Stomach smooth muscle (tissue), 2 donors: ENCODE results near the gene TBCE.

Experiments
- H3K27ac ChIP-seq: one replicate; pipeline ENCODE4 v1.7.0; 2013; ENCODE audit warnings: mild to moderate bottlenecking, low read length, inconsistent platforms
- H3K27me3 ChIP-seq, 2 donors: one replicate each; pipeline ENCODE4 v1.7.0; 2013; ENCODE audit warnings: low read length in 2 of 2; ENCODE audit not compliant: insufficient read depth in 2 of 2, control insufficient read depth in 1 of 2
- H3K36me3 ChIP-seq, 2 donors: one replicate each; pipeline ENCODE4 v1.7.0; 2013; ENCODE audit warnings: low read length in 2 of 2; ENCODE audit not compliant: control insufficient read depth in 2 of 2, insufficient read depth in 2 of 2
- H3K4me1 ChIP-seq: one replicate; pipeline ENCODE4 v1.7.0; 2013; ENCODE audit warnings: low read length; ENCODE audit not compliant: control insufficient read depth, insufficient read depth
- H3K4me3 ChIP-seq, 2 donors: one replicate each; pipeline ENCODE4 v1.7.0; 2013; ENCODE audit warnings: low read length in 2 of 2
- H3K9ac ChIP-seq, 2 donors: one replicate each; pipeline ENCODE4 v1.7.0; 2013; ENCODE audit warnings: low read length in 2 of 2, mild to moderate bottlenecking in 1 of 2
- H3K9me3 ChIP-seq, 2 donors: one replicate each; pipeline ENCODE4 v1.7.0; 2013; ENCODE audit warnings: low read length in 2 of 2; ENCODE audit not compliant: control insufficient read depth in 2 of 2
- donor health status: healthy.
- donor health status: Pancreatic carcinoma.

The TBCE gene

GRCh38 chr1:235426143-235426542 lies 58.9 kb downstream of the TBCE start:
- Histone ChIP-seq H3K4me3 (no peak overlapping the region), H3K27ac (no peak overlapping the region), H3K4me1 (no peaks in the 10 kb centered on the region), H3K36me3 (no peaks in the 10 kb centered on the region), H3K9me3 (no peaks in the 10 kb centered on the region), H3K27me3 (no peaks in the 10 kb centered on the region), H3K9ac (no peak overlapping the region)

- no peaks in the 10 kb centered on the region for H3K4me1 ChIP-seq
- no peaks in the 10 kb centered on the region for H3K36me3 ChIP-seq
- H3K9me3 ChIP-seq, result no peaks in the 10 kb centered on the region
- no peak overlapping the region for H3K27ac ChIP-seq
- H3K4me3 ChIP-seq, result no peak overlapping the region
- no peaks in the 10 kb centered on the region for H3K27me3 ChIP-seq
- H3K9ac ChIP-seq, result no peak overlapping the region
Observed at GRCh38 chr1:235426680-235427079, 59.5 kb downstream of the TBCE start.

- Histone ChIP-seq H3K9me3 (no peaks in the 10 kb centered on the region), H3K27me3 (no peaks in the 10 kb centered on the region), H3K9ac (no peak overlapping the region), H3K4me3 (no peak overlapping the region), H3K4me1 (no peaks in the 10 kb centered on the region), H3K36me3 (no peaks in the 10 kb centered on the region), H3K27ac (no peak overlapping the region)
Observed at GRCh38 chr1:235427447-235427846, 60.2 kb downstream of the TBCE start.

GRCh38 chr1:235429143-235429542 lies 61.9 kb downstream of the TBCE start:
- H3K9ac ChIP-seq, result no peak overlapping the region
- H3K27ac ChIP-seq, result no peak overlapping the region
- no peak overlapping the region for H3K4me3 ChIP-seq
- H3K36me3 ChIP-seq, result peaks cover 0 to 3% of the 10 kb centered on the region in 2 donors
- H3K27me3 ChIP-seq, result no peaks in the 10 kb centered on the region
- no peaks in the 10 kb centered on the region for H3K9me3 ChIP-seq
- no peaks in the 10 kb centered on the region for H3K4me1 ChIP-seq

GRCh38 chr1:235430991-235431390 lies 63.8 kb downstream of the TBCE start:
- no peaks in the 10 kb centered on the region for H3K9me3 ChIP-seq
- peaks cover 0 to 7% of the 10 kb centered on the region in 2 donors for H3K36me3 ChIP-seq
- H3K4me3 ChIP-seq, result no peak overlapping the region
- no peaks in the 10 kb centered on the region for H3K4me1 ChIP-seq
- H3K9ac ChIP-seq, result no peak overlapping the region
- H3K27me3 ChIP-seq, result no peaks in the 10 kb centered on the region
- H3K27ac ChIP-seq, result no peak overlapping the region

- Histone ChIP-seq H3K4me3 (no peak overlapping the region), H3K36me3 (peaks cover 19% of the 10 kb centered on the region in 2 donors), H3K9me3 (no peaks in the 10 kb centered on the region), H3K27me3 (no peaks in the 10 kb centered on the region), H3K4me1 (no peaks in the 10 kb centered on the region), H3K9ac (no peak overlapping the region), H3K27ac (no peak overlapping the region)
Observed at GRCh38 chr1:235434001-235434400, 66.8 kb downstream of the TBCE start.

GRCh38 chr1:235441159-235441685 lies 74.0 kb downstream of the TBCE start:
- Histone ChIP-seq H3K27ac (no peak overlapping the region), H3K27me3 (no peaks in the 10 kb centered on the region), H3K9ac (no peak overlapping the region), H3K36me3 (peaks cover 38 to 39% of the 10 kb centered on the region in 2 donors), H3K9me3 (no peaks in the 10 kb centered on the region), H3K4me3 (no peak overlapping the region), H3K4me1 (no peaks in the 10 kb centered on the region)

- H3K4me1 ChIP-seq, result no peaks in the 10 kb centered on the region
- H3K9me3 ChIP-seq, result no peaks in the 10 kb centered on the region
- no peak overlapping the region for H3K9ac ChIP-seq
- peaks cover 32 to 41% of the 10 kb centered on the region in 2 donors for H3K36me3 ChIP-seq
- H3K27ac ChIP-seq, result no peak overlapping the region
- no peak overlapping the region for H3K4me3 ChIP-seq
- no peaks in the 10 kb centered on the region for H3K27me3 ChIP-seq
Observed at GRCh38 chr1:235442788-235443429, 75.7 kb downstream of the TBCE start.

GRCh38 chr1:235448616-235449015 lies 81.4 kb downstream of the TBCE start:
- Histone ChIP-seq H3K27ac (no peak overlapping the region), H3K9ac (no peak overlapping the region), H3K36me3 (peaks cover 34 to 43% of the 10 kb centered on the region in 2 donors), H3K27me3 (no peaks in the 10 kb centered on the region), H3K4me3 (no peak overlapping the region), H3K4me1 (no peaks in the 10 kb centered on the region), H3K9me3 (no peaks in the 10 kb centered on the region)

GRCh38 chr1:235450433-235450832 lies 83.2 kb downstream of the TBCE start:
- H3K9ac ChIP-seq, result no peak overlapping the region
- no peaks in the 10 kb centered on the region for H3K4me1 ChIP-seq
- no peak overlapping the region for H3K4me3 ChIP-seq
- peaks cover 29 to 43% of the 10 kb centered on the region in 2 donors for H3K36me3 ChIP-seq
- no peaks in the 10 kb centered on the region for H3K27me3 ChIP-seq
- H3K27ac ChIP-seq, result no peak overlapping the region
- H3K9me3 ChIP-seq, result no peaks in the 10 kb centered on the region

- Histone ChIP-seq H3K36me3 (peaks cover 29 to 39% of the 10 kb centered on the region in 2 donors), H3K27me3 (no peaks in the 10 kb centered on the region), H3K4me1 (no peaks in the 10 kb centered on the region), H3K27ac (no peak overlapping the region), H3K9me3 (no peaks in the 10 kb centered on the region), H3K9ac (no peak overlapping the region), H3K4me3 (no peak overlapping the region)
Observed at GRCh38 chr1:235450886-235451483, 83.8 kb downstream of the TBCE start.
